SK-N-SH (cell line): Measurements from ENCODE around the gene CLSTN2. TPM values are rescaled to one million over a fixed set of nuclear protein-coding genes. Genes with fewer than 3 reads are reported as not detected.

ENCODE experiments used
- CTCF ChIA-PET: fragments of 300-600, 350-600 bp; formaldehyde crosslinking; extraction: SDS; loops from one replicate; lab custom pipeline; 2021; lab: Yijun Ruan, JAX
- POLR2A ChIA-PET: fragments of 350-600 bp; sonication (Branson Sonifier 250); formaldehyde crosslinking; extraction: SDS; loops from one replicate; lab custom pipeline; 2020; ENCODE audit warnings: antibody characterized with exemption, inconsistent platforms; lab: Yijun Ruan, JAX
- DNase-seq: peaks from one replicate; pipeline ENCODE4 v3.0.0; 2012
- H2AFZ ChIP-seq: fragments of 200-600 bp; sonication (generic); 2 replicates; pipeline ENCODE4 v1.8.1; 2016; ENCODE audit warnings: antibody characterized with exemption, mild to moderate bottlenecking, low read depth
- H3F3A ChIP-seq: fragments of 200-600 bp; sonication (generic); replicated peaks from 2 replicates; pipeline ENCODE3; 2016; ENCODE audit warnings: antibody characterized with exemption, mild to moderate bottlenecking; ENCODE audit not compliant: insufficient read depth
- H3K27ac ChIP-seq, 2 experiments: fragments of 200-500 bp in 1 of 2; fragments of 200-600 bp in 1 of 2; sonication (Bioruptor generic) in 1 of 2; sonication (generic), shearing (Covaris generic) in 1 of 2; 2 replicates each; pipeline versions ENCODE4 v1.5.1 to v1.6.1; 2014 to 2016; ENCODE audit warnings: low read depth in 2 of 2, inconsistent platforms in 1 of 2, low read length in 1 of 2, mild to moderate bottlenecking in 1 of 2, mixed read lengths in 1 of 2
- H3K27me3 ChIP-seq: fragments of 200-600 bp; sonication (generic), shearing (Covaris generic); 2 replicates; pipeline ENCODE4 v1.6.1; 2016; ENCODE audit warnings: mixed run types; ENCODE audit not compliant: insufficient read depth
- H3K36me3 ChIP-seq, 2 experiments: fragments of 200-500 bp in 1 of 2; fragments of 200-600 bp in 1 of 2; sonication (Bioruptor generic) in 1 of 2; sonication (generic) in 1 of 2; replicated peaks in 1 of 2; 2 replicates each; pipeline versions ENCODE3 to v1.5.1; 2014 to 2016; ENCODE audit warnings: low read length in 1 of 2, mild to moderate bottlenecking in 1 of 2; ENCODE audit not compliant: insufficient read depth in 2 of 2, control insufficient read depth in 1 of 2
- H3K4me1 ChIP-seq, 2 experiments: fragments of 200-500 bp in 1 of 2; fragments of 200-600 bp in 1 of 2; sonication (Bioruptor generic) in 1 of 2; sonication (generic), shearing (Covaris generic) in 1 of 2; 2 replicates each; pipeline versions ENCODE4 v1.5.1 to v1.6.1; 2014 to 2016; ENCODE audit warnings: low read depth in 1 of 2, low read length in 1 of 2, mixed run types in 1 of 2; ENCODE audit not compliant: insufficient read depth in 2 of 2, control insufficient read depth in 1 of 2
- H3K4me2 ChIP-seq: fragments of 200-600 bp; sonication (generic), shearing (Covaris generic); 2 replicates; pipeline ENCODE4 v1.6.1; 2017; ENCODE audit warnings: mixed run types
- H3K4me3 ChIP-seq, 2 experiments: fragments of 200-500 bp in 1 of 2; fragments of 200-600 bp in 1 of 2; sonication (Bioruptor generic) in 1 of 2; sonication (generic), shearing (Covaris generic) in 1 of 2; 2 replicates each; pipeline versions ENCODE4 v1.5.1 to v1.8.1; 2014 to 2016; ENCODE audit warnings: low read depth in 2 of 2, inconsistent platforms in 1 of 2, low read length in 1 of 2, mild to moderate bottlenecking in 1 of 2, mixed read lengths in 1 of 2, moderate library complexity in 1 of 2
- H3K79me2 ChIP-seq: fragments of 200-600 bp; sonication (generic); 2 replicates; pipeline ENCODE4 v1.8.1; 2017; ENCODE audit warnings: mild to moderate bottlenecking; ENCODE audit not compliant: insufficient read depth
- H3K9ac ChIP-seq: fragments of 200-600 bp; sonication (generic); 2 replicates; pipeline ENCODE4 v1.6.1; 2017; ENCODE audit warnings: mixed run types
- H3K9me2 ChIP-seq: fragments of 200-600 bp; sonication (generic); 2 replicates; pipeline ENCODE4 v1.6.1; 2017; ENCODE audit warnings: mixed run types
- H3K9me3 ChIP-seq: fragments of 200-600 bp; sonication (generic); 2 replicates; pipeline ENCODE4 v1.6.1; 2017; ENCODE audit warnings: mixed run types, mild to moderate bottlenecking, moderate library complexity
- H4K20me1 ChIP-seq: fragments of 200-600 bp; sonication (generic); 2 replicates; pipeline ENCODE4 v1.6.1; 2017; ENCODE audit warnings: mild to moderate bottlenecking, mixed run types; ENCODE audit not compliant: insufficient read depth
- CHD2 ChIP-seq: fragments of 150-350 bp; IDR thresholded peaks from 2 replicates; pipeline ENCODE4 v1.6.1; 2018; ENCODE audit warnings: low read length; ENCODE audit not compliant: partially characterized antibody
- ELF1 ChIP-seq: IDR thresholded peaks from 2 replicates; pipeline ENCODE4 v1.4.0; 2012
- EP300 ChIP-seq, 2 experiments: IDR thresholded peaks; 2 replicates each; pipeline versions ENCODE4 v1.4.0 to v1.6.1; 2012; ENCODE audit warnings: borderline replicate concordance in 1 of 2, low read depth in 1 of 2, low read length in 1 of 2
- FOSL2 ChIP-seq: IDR thresholded peaks from 2 replicates; pipeline ENCODE4 v1.4.0; 2012; ENCODE audit warnings: low read depth, mild to moderate bottlenecking, moderate library complexity, borderline replicate concordance
- FOXM1 ChIP-seq: IDR thresholded peaks from 2 replicates; pipeline ENCODE4 v1.4.0; 2012; ENCODE audit warnings: low read depth, mild to moderate bottlenecking
- GABPA ChIP-seq: IDR thresholded peaks from 2 replicates; pipeline ENCODE4 v1.4.0; 2012; ENCODE audit warnings: low read depth, mild to moderate bottlenecking
- GATA2 ChIP-seq: sonication (generic); formaldehyde crosslinking; IDR thresholded peaks from 2 replicates; pipeline ENCODE4 v1.5.0; 2020; ENCODE audit warnings: mild to moderate bottlenecking, missing genetic modification reagents
- JUND ChIP-seq: IDR thresholded peaks from 2 replicates; pipeline ENCODE4 v1.4.0; 2012
- MEF2A ChIP-seq: IDR thresholded peaks from 2 replicates; pipeline ENCODE4 v1.4.0; 2012; ENCODE audit warnings: low read depth, borderline replicate concordance
- NRF1 ChIP-seq: IDR thresholded peaks from 2 replicates; pipeline ENCODE4 v1.6.1; 2012; ENCODE audit warnings: low read depth, mild to moderate bottlenecking, low read length
- POLR2AphosphoS5 ChIP-seq: IDR thresholded peaks from 2 replicates; pipeline ENCODE4 v1.6.1; 2012; ENCODE audit warnings: low read depth, low read length
- TAF1 ChIP-seq: IDR thresholded peaks from 2 replicates; pipeline ENCODE4 v1.6.1; 2012; ENCODE audit warnings: low read depth, mild to moderate bottlenecking, low read length, moderate library complexity, borderline replicate concordance
- TEAD4 ChIP-seq: IDR thresholded peaks from 2 replicates; pipeline ENCODE4 v1.4.0; 2012; ENCODE audit warnings: mild to moderate bottlenecking, borderline replicate concordance; ENCODE audit not compliant: insufficient read depth
- WGBS: methylation state at CpG from one replicate; pipeline ENCODE4 v1.1.6; 2017; ENCODE audit warnings: low lambda C conversion rate; 5-methylcytosine and 5-hydroxymethylcytosine counted together
- polyA plus RNA-seq, 3 experiments: library from polyadenylated mRNA; depleted of rRNA; stranded (reverse); fragments of >200 nt; gene quantifications; 2 replicates each; pipeline ENCODE4 v1.2.3, GENCODE V29; 2012
- TF ChIP-seq, protein P1 (sequence below): IDR thresholded peaks from 2 replicates; pipeline ENCODE4 v1.4.0; 2012; ENCODE audit warnings: low read depth, borderline replicate concordance
- TF ChIP-seq, protein P2 (sequence below): fragments of 200-600 bp; sonication (generic); IDR thresholded peaks from 2 replicates; pipeline ENCODE4 v1.6.1; 2017; ENCODE audit warnings: antibody characterized with exemption, mild to moderate bottlenecking, moderate library complexity
- TF ChIP-seq, protein P3 (sequence below): IDR thresholded peaks from 2 replicates; pipeline ENCODE4 v1.4.0; 2012; ENCODE audit warnings: low read depth
- TF ChIP-seq, protein P4 (sequence below): fragments of 150-350 bp; IDR thresholded peaks from 2 replicates; pipeline ENCODE4 v1.6.1; 2017; ENCODE audit warnings: antibody characterized with exemption, low read length, low read depth, borderline replicate concordance

CLSTN2 gene
- polyA plus RNA-seq, 1 of the 3 experiments (the other 2 are of a cell fraction) = 0.02 TPM

DNA sequence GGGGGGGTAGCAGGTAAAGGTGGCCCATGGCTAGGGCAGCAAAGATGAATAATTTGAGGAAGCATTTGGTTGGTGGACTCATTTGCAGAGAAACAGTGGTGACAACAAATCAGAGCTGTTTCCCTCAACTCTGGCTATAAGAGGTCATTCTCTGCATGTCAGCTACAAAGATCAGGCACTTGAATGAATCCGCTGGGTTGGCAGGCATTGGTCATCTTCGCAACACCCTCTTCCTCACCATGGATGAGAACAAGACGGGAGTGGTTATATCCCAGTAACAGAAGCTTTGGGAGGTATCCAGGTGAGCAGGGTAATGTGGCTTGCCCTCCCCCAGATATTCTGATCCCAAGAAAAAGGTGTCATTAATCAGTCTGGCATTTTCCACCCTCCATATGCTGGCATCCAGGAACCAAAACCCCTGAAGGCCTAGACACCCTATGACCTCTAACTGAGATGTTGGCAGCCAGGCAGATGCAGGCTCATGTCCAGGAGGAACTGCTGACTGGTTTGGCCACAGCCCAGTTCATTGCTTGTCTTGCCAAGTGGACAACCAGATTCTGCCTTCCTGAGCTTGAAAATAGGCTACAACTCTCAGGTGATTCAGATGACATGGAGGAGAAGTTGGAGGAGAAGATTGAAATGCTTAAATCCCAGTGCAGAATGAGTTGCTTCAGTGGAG, 634.0 kb downstream of the CLSTN2 start:
- Histone ChIP-seq H3F3A (no peaks in the 10 kb centered on the region), H3K4me3 (no peak overlapping the region), H2AFZ (no peak overlapping the region), H3K4me2 (no peak overlapping the region), H4K20me1 (no peaks in the 10 kb centered on the region), H3K4me1 (peaks cover 0 to 7% of the 10 kb centered on the region in 2 experiments; a peak in 2 of 4 replicates), H3K9me3 (no peaks in the 10 kb centered on the region), H3K27ac (no peak overlapping the region), H3K79me2 (no peaks in the 10 kb centered on the region), H3K27me3 (no peaks in the 10 kb centered on the region), H3K9ac (no peak overlapping the region), H3K36me3 (no peaks in the 10 kb centered on the region), H3K9me2 (no peaks in the 10 kb centered on the region)
- no peak for DNase-seq
- WGBS = 22% methylated on average over 3 of the region's 3 CpGs
- ChIA-PET POLR2A (no interaction called here), CTCF (interaction anchor here (1.2 kb wide), 1 partner anchor 631 kb away, joined by 3 read pairs; no protein-coding TSS in a partner anchor)
- TF ChIP-seq FOSL2 (no peak), GATA2 (CRISPR knock-in tag) (no peak), POLR2AphosphoS5 (no peak), CHD2 (no peak), FOXM1 (no peak), GABPA (no peak), TEAD4 (no peak), NRF1 (no peak), EP300 (IDR thresholded peaks at IDR 0.05; ENCODE audit: borderline replicate concordance in 1 of 2, low read depth in 1 of 2, low read length in 1 of 2) (no peak)
- TF ChIP-seq, protein P1, sequence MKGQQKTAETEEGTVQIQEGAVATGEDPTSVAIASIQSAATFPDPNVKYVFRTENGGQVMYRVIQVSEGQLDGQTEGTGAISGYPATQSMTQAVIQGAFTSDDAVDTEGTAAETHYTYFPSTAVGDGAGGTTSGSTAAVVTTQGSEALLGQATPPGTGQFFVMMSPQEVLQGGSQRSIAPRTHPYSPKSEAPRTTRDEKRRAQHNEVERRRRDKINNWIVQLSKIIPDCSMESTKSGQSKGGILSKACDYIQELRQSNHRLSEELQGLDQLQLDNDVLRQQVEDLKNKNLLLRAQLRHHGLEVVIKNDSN = no peak
- TF ChIP-seq, protein P2, sequence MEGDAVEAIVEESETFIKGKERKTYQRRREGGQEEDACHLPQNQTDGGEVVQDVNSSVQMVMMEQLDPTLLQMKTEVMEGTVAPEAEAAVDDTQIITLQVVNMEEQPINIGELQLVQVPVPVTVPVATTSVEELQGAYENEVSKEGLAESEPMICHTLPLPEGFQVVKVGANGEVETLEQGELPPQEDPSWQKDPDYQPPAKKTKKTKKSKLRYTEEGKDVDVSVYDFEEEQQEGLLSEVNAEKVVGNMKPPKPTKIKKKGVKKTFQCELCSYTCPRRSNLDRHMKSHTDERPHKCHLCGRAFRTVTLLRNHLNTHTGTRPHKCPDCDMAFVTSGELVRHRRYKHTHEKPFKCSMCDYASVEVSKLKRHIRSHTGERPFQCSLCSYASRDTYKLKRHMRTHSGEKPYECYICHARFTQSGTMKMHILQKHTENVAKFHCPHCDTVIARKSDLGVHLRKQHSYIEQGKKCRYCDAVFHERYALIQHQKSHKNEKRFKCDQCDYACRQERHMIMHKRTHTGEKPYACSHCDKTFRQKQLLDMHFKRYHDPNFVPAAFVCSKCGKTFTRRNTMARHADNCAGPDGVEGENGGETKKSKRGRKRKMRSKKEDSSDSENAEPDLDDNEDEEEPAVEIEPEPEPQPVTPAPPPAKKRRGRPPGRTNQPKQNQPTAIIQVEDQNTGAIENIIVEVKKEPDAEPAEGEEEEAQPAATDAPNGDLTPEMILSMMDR = no peak
- TF ChIP-seq, protein P3, sequence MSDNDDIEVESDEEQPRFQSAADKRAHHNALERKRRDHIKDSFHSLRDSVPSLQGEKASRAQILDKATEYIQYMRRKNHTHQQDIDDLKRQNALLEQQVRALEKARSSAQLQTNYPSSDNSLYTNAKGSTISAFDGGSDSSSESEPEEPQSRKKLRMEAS = no peak

DNA sequence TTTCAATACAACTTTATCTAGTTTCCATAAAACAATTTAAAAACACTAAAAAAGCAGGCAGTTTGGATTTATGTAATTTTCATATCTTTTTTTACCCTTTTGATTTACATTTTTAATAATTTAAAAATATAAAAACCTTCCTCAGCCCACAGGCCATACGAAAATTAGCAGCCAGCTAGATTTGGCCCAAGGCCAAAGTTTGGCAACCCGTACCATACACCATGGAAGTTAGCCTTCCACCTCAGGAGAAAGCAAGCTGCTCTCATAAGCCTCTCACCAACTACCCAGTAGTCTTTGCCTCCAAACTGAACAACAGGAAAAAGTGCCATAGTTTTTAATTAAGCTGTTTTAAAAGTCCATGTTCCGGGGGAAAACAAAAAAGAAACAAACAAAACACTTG, 635.6 kb downstream of the CLSTN2 start:
- Histone ChIP-seq H3K4me2 (no peak overlapping the region), H3K27ac (no peak overlapping the region), H2AFZ (no peak overlapping the region), H3K36me3 (no peaks in the 10 kb centered on the region), H3K9me3 (no peaks in the 10 kb centered on the region), H3K9ac (no peak overlapping the region), H3K4me3 (no peak overlapping the region), H3K9me2 (no peaks in the 10 kb centered on the region), H3K4me1 (peaks cover 0 to 9% of the 10 kb centered on the region in 2 experiments; a peak in 2 of 4 replicates), H3K27me3 (no peaks in the 10 kb centered on the region), H4K20me1 (no peaks in the 10 kb centered on the region), H3F3A (no peaks in the 10 kb centered on the region), H3K79me2 (no peaks in the 10 kb centered on the region)
- 33% methylated on average over 3 of the region's 3 CpGs for WGBS
- peak; percentile 20 for DNase-seq
- TF ChIP-seq, protein P4, sequence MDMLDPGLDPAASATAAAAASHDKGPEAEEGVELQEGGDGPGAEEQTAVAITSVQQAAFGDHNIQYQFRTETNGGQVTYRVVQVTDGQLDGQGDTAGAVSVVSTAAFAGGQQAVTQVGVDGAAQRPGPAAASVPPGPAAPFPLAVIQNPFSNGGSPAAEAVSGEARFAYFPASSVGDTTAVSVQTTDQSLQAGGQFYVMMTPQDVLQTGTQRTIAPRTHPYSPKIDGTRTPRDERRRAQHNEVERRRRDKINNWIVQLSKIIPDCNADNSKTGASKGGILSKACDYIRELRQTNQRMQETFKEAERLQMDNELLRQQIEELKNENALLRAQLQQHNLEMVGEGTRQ = no peak
- TF ChIP-seq, protein P3 = no peak
- no peak for TF ChIP-seq ELF1
- TF ChIP-seq EP300 (IDR thresholded peaks at IDR 0.05; ENCODE audit: borderline replicate concordance in 1 of 2, low read depth in 1 of 2, low read length in 1 of 2) = no peak
- no peak for TF ChIP-seq JUND
- no peak for TF ChIP-seq TAF1
- TF ChIP-seq MEF2A = no peak
- CTCF ChIA-PET = no interaction called here
- POLR2A ChIA-PET = no interaction called here
